Right lobe of liver (tissue), 4 donors: ENCODE measurements around the gene THADA.

Experiments used
- POLR2A ChIP-seq: fragments of 450-650 bp; IDR thresholded peaks from one replicate; pipeline ENCODE4 v1.6.1; 2017; ENCODE audit warnings: antibody characterized with exemption, mild to moderate bottlenecking
- TF ChIP-seq, protein P1 (sequence below), 4 donors: fragments of 200-600 bp in 3 of 4; fragments of 450-650 bp in 1 of 4; IDR thresholded peaks; one replicate each; pipeline versions ENCODE4 v1.5.1 to v1.8.0; 2016 to 2022; ENCODE audit warnings: antibody characterized with exemption in 4 of 4, mild to moderate bottlenecking in 2 of 4
- donor health status: DM: no; HTN: no; CAD: no.
- donor health status: DM: no; HTN: no; CAD: no.
- donor health status: DM: no; HTN: yes; CAD: no.

DNA sequence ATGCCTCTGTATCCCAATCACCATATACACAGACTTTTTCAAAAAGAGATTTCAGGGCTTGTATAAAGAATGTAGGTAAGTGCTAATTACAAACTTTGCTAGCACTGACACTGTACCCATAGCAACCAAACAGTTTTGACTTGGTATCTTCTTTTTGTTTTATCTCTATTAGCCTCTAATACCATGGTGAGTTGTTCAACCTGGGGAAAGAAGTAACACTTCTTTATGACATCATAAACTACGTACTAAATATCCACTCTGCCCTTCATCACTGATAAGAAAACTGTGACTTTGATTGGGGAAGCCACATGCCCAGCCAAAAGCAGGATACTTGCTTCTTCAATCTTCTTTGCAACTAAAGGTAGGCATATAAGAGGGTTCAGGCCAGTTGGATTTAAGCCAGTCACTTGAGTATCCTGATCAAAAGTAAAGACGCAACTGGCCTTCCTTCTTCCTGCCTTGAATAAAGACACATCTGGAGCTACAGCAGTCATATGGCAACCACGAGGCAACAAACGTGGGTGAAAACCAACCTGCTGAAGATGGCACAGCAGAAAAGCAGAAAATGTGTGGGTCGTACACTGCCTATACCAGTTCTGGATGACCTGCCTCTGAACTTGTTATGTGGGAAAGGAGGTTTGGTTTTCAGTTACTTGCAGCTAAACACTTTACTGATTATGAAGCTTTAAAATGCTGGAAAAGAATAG lies 16.4 kb downstream of the THADA start:
- TF ChIP-seq, protein P1, sequence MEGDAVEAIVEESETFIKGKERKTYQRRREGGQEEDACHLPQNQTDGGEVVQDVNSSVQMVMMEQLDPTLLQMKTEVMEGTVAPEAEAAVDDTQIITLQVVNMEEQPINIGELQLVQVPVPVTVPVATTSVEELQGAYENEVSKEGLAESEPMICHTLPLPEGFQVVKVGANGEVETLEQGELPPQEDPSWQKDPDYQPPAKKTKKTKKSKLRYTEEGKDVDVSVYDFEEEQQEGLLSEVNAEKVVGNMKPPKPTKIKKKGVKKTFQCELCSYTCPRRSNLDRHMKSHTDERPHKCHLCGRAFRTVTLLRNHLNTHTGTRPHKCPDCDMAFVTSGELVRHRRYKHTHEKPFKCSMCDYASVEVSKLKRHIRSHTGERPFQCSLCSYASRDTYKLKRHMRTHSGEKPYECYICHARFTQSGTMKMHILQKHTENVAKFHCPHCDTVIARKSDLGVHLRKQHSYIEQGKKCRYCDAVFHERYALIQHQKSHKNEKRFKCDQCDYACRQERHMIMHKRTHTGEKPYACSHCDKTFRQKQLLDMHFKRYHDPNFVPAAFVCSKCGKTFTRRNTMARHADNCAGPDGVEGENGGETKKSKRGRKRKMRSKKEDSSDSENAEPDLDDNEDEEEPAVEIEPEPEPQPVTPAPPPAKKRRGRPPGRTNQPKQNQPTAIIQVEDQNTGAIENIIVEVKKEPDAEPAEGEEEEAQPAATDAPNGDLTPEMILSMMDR (IDR thresholded peaks at IDR 0.05), result no peak
- TF ChIP-seq POLR2A, result no peak
